GM18867 (cell line): ENCODE data around the gene ZSCAN9.
A peak's percentile ranks its signal among the peaks of the same experiment; 100 is the strongest.

Experiments used
- ATAC-seq: cut with Tn5 transposase; IDR thresholded peaks from one replicate; pipeline ENCODE4 v1.9.1; 2021; ENCODE audit warnings: mild to moderate bottlenecking, moderate library complexity; ENCODE audit not compliant: unreplicated experiment

ZSCAN9 gene

GRCh38 chr6:28266563-28266961 is 41.5 kb downstream of the ZSCAN9 start:
- no peak for ATAC-seq

GRCh38 chr6:28266962-28267694 is 42.1 kb downstream of the ZSCAN9 start, which contains the start of gene ZSCAN26:
ZSCAN26 (plus strand) TSS chr6:28267143; CDS start chr6:28271920, 4,777 bp downstream.
- ATAC-seq, result peak; percentile 91

- ATAC-seq, result no peak
Observed at GRCh38 chr6:28267695-28268059, 42.6 kb downstream of the ZSCAN9 start.

GRCh38 chr6:28269492-28269891 is 44.4 kb downstream of the ZSCAN9 start:
- no peak for ATAC-seq

GRCh38 chr6:28274888-28275287 is 49.8 kb downstream of the ZSCAN9 start:
- ATAC-seq, result no peak

- no peak for ATAC-seq
Observed at GRCh38 chr6:28277746-28278145, 52.7 kb downstream of the ZSCAN9 start.

- ATAC-seq, result no peak
Observed at GRCh38 chr6:28280595-28281287, 55.7 kb downstream of the ZSCAN9 start.

- peak; percentile 86 for ATAC-seq
Observed at GRCh38 chr6:28281288-28282064, 56.4 kb downstream of the ZSCAN9 start, which contains the start of gene PGBD1. PGBD1 (plus strand) TSS chr6:28281572; CDS start chr6:28283814, 2,242 bp downstream.

GRCh38 chr6:28282926-28283325 is 57.9 kb downstream of the ZSCAN9 start:
- ATAC-seq, result no peak
